RWPE1 (cell line): ENCODE results near the gene NDUFA11.

Source experiments
- CTCF ChIA-PET: fragments of 350-600 bp; sonication (Branson Sonifier 250); formaldehyde crosslinking; extraction: SDS; loops from one replicate; lab custom pipeline; 2021; lab: Yijun Ruan, JAX
- POLR2A ChIA-PET: fragments of 400-600 bp; formaldehyde crosslinking; extraction: SDS; loops from one replicate; lab custom pipeline; 2020; ENCODE audit warnings: antibody characterized with exemption; ENCODE audit not compliant: low non-redundant PET; lab: Yijun Ruan, JAX
- DNase-seq: peaks from one replicate; pipeline ENCODE4 v3.0.0; 2012; ENCODE audit warnings: low spot score
- H3K27ac ChIP-seq: fragments of 450-650 bp; 2 replicates; pipeline ENCODE4 v1.5.1; 2017
- TF ChIP-seq, protein P1 (sequence below): fragments of 450-650 bp; conservative IDR thresholded peaks from 2 replicates; pipeline ENCODE4 v1.5.1; 2017; ENCODE audit warnings: low read depth, mild to moderate bottlenecking

The NDUFA11 gene

GRCh38 chr19:5903624-5904351 lies at the start of gene NDUFA11:
NDUFA11 (minus strand) TSS chr19:5903790; CDS start chr19:5903708, 82 bp downstream.
- ChIA-PET CTCF (interaction anchor here (0.6 kb wide), 1 partner anchor 45 kb away, joined by 3 read pairs; no protein-coding TSS in a partner anchor), POLR2A (interaction anchor here (0.5 to 2.5 kb wide), 7 partner anchors 10 to 986 kb away, joined by 3 to 14 read pairs (median 3); partner anchors contain the start of genes CAPS and NRTN)
- peak; percentile 93 for DNase-seq
- TF ChIP-seq, protein P1, sequence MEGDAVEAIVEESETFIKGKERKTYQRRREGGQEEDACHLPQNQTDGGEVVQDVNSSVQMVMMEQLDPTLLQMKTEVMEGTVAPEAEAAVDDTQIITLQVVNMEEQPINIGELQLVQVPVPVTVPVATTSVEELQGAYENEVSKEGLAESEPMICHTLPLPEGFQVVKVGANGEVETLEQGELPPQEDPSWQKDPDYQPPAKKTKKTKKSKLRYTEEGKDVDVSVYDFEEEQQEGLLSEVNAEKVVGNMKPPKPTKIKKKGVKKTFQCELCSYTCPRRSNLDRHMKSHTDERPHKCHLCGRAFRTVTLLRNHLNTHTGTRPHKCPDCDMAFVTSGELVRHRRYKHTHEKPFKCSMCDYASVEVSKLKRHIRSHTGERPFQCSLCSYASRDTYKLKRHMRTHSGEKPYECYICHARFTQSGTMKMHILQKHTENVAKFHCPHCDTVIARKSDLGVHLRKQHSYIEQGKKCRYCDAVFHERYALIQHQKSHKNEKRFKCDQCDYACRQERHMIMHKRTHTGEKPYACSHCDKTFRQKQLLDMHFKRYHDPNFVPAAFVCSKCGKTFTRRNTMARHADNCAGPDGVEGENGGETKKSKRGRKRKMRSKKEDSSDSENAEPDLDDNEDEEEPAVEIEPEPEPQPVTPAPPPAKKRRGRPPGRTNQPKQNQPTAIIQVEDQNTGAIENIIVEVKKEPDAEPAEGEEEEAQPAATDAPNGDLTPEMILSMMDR: no peak
- H3K27ac ChIP-seq: peak within 1 kb of the TSS; percentile 96

DNA sequence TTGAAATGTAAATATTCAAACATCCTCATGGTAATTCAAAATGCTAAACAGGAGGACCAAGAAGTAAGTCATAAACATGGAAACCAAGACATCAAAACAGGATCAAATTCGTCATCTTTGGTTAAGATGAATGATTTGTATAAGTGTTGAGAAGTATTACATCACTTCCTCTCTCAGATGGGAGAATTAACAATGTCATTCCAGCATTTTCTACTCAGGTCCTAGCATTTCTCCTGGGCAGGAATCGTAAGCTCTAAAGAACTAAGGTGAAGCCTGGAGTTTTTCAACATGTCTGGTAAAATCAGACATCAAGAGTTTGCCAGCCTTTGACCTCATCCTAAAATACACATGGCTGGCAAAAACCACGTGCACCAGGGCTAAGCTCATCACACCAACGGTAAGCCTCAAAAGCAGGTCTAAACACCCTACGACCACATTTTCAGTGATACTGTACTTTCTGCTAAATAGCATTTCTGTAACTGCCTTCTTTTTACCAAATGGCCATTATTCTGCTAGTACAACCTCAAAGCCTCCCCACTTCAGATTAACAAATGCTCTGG lies 49.5 kb upstream of the NDUFA11 start:
- TF ChIP-seq, protein P1: no peak
- ChIA-PET CTCF (interaction anchor here (0.6 kb wide), 1 partner anchor 149 kb away, joined by 3 read pairs; no protein-coding TSS in a partner anchor), POLR2A (no interaction called here)
- peak overlapping the region; percentile 24; the same call in 1 of the 2 replicates for H3K27ac ChIP-seq
- no peak for DNase-seq

DNA sequence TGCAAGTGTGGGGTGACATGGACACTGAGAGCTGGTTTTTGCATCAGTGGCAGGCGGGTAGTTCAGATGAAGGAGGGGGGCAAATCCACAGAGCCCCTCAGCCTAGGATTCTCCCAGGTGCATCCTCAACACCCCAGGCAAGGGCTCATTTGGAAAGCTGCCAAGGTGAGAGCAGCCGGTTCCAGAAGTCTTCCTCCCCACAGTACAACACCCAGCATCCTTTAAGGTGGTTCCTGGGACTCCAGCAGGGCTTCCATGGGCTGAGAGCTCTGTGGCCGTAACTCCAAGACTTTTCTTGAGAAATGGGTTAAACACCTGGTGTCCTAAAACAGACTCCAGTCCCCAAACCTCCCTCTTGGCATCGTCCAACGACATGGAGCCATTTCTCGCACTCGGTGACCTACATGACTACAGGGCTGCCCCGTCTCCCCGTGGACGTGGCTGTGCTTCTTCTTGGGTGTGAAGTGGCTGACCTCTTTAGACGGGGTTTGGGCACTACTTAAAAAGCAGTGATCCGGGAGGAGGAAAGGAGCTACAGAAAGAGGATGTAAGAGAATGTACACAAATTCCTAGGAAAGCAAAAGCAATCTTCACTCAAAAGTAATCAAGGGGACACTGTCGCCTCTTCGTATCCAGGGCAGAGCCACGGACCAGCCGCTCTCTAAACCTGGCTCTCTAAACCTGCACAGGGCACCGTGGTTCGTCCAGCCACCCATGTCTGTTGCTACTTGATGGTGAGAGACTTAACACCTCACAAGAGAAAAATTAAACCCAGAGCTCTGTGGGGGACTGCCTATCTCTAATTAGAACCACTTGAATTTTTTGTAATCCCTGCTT lies 48.8 kb upstream of the NDUFA11 start:
- TF ChIP-seq, protein P1: no peak
- H3K27ac ChIP-seq: peak overlapping the region; percentile 24
- ChIA-PET POLR2A (no interaction called here), CTCF (interaction anchor here (0.6 kb wide), 2 partner anchors 14 to 148 kb away, joined by 3 to 4 read pairs; no protein-coding TSS in a partner anchor)
- no peak for DNase-seq

DNA sequence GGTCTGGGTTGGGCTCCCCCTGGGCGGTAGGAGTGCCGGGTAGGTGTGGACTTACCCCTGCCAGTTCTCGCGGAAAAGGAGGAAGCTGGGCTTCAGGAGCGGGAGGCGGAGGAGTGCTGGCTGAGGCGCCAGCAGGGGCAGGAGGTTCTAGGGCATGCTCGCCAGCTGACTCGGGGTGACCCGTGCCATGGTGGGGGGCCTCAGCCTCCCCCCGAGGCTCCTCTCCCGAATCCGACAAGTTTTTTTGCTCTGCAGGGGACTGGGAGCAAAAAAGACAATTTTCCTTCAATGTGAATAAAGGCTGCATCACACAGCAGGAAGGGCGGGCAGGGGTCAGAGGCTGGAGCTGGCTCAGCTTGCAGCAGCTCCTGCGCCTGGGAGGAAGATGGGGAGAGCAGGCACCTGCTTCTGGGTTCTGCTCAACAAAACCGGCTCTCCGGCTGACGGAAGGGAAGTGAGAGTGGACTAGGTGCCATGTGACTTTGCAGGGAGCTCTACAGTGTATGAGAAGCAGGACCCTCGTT lies 47.8 kb upstream of the NDUFA11 start:
- TF ChIP-seq, protein P1: no peak
- peak overlapping the region; percentile 24 for H3K27ac ChIP-seq
- CTCF ChIA-PET: interaction anchor here (0.6 kb wide), 1 partner anchor 11 kb away, joined by 3 read pairs; no protein-coding TSS in a partner anchor
- DNase-seq: no peak
- POLR2A ChIA-PET: no interaction called here

- H3K27ac ChIP-seq: no peak overlapping the region
- no peak for DNase-seq
- ChIA-PET POLR2A (no interaction called here), CTCF (no interaction called here)
- TF ChIP-seq, protein P1: no peak
These were observed 47.2 kb upstream of the NDUFA11 start for GRCh38 chr19:5950741-5951140.
